ENCODE results near the gene NGEF.

Gene NGEF

GRCh38 chr2:233036162-233036838, 23.2 kb upstream of the NGEF start:
- no peak for TF ChIP-seq GATA1 (IDR thresholded peaks at IDR 0.05; ENCODE audit: low read depth, low read length)
- no peak for TF ChIP-seq POLR2A (IDR thresholded peaks at IDR 0.05; ENCODE audit: low read length)
- DNase-seq: no peak

DNA sequence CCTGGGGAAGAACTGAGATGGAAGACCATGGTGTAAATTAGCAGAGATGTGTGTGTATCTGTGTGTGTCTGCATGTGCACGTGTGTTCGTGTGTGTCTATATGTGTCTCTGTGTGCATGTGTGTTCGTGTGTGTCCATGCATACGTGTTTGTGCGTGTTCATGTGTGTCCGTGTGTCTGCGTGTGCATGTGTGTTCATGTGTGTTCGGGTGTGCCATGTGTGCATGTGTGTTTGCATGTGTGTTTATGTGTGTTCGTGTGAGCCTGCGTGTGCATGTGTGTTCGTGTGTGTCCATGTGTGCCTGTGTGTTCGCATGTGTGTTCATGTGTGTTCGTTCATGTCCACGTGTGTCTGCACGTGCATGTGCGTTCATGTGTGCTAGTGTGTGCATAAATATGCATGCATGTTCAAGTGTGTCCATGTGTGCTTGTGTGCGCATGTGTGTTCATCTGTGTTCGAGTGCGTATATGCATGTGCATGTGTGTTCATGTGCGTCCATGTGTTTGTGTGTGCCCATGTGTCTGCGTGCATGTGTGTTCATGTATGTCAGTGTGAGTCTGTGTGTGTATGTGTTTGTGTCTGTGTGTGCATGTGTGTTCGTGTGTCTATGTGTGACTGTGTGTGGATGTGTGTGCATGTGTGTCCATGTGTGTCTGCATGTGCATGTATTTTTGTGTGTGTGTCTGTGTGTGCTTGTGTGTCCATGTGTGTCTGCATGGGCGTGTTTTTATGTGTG, 22.5 kb upstream of the NGEF start:
- DNase-seq: no peak
- TF ChIP-seq POLR2A (IDR thresholded peaks at IDR 0.05; ENCODE audit: low read length): no peak
- TF ChIP-seq GATA1 (IDR thresholded peaks at IDR 0.05; ENCODE audit: low read depth, low read length): no peak

DNA sequence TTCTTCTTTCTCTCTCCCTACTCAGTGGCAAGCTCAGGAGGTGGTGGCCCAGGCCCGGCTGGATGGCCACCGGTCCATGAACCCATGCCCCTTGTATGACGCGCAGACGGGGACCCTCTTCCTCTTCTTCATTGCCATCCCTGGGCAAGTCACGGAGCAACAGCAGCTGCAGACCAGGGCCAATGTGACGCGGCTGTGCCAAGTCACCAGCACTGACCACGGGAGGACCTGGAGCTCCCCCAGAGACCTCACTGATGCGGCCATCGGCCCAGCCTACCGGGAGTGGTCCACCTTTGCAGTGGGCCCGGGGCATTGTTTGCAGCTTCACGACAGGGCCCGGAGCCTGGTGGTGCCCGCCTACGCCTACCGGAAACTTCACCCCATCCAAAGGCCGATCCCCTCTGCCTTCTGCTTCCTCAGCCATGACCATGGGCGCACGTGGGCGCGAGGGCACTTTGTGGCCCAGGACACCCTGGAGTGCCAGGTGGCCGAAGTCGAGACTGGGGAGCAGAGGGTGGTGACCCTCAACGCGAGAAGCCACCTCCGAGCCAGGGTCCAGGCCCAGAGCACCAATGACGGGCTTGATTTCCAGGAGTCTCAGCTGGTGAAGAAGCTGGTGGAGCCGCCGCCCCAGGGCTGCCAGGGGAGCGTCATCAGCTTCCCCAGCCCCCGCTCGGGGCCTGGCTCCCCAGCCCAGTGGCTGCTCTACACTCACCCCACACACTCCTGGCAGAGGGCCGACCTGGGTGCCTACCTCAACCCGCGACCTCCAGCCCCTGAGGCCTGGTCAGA, 21.2 kb upstream of the NGEF start:
- TF ChIP-seq GATA1 (IDR thresholded peaks at IDR 0.05; ENCODE audit: low read depth, low read length) (no peak), POLR2A (IDR thresholded peaks at IDR 0.05; ENCODE audit: low read length) (no peak)
- DNase-seq: no peak

DNA sequence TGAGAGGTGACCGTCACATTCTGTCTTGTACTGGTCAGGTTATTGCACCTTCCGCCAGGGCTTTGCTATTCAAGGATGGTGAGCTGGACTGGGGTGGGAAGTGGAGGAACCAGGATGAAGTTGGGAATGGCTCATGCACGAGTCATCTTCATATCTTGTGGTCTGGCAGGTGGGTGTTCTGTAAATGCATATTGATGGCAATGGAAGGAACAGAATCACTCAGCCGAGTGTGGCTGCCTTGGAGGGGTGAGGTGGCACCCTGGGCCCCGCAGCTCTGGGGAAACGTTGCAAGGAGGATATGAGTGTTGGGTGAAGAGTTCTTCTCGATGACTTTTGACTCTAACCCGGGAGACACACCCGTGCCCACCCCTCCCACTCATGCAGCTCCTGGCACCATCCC, 20.6 kb upstream of the NGEF start:
- no peak for DNase-seq
- no peak for TF ChIP-seq GATA1 (IDR thresholded peaks at IDR 0.05; ENCODE audit: low read depth, low read length)
- TF ChIP-seq POLR2A (IDR thresholded peaks at IDR 0.05; ENCODE audit: low read length): no peak

DNA sequence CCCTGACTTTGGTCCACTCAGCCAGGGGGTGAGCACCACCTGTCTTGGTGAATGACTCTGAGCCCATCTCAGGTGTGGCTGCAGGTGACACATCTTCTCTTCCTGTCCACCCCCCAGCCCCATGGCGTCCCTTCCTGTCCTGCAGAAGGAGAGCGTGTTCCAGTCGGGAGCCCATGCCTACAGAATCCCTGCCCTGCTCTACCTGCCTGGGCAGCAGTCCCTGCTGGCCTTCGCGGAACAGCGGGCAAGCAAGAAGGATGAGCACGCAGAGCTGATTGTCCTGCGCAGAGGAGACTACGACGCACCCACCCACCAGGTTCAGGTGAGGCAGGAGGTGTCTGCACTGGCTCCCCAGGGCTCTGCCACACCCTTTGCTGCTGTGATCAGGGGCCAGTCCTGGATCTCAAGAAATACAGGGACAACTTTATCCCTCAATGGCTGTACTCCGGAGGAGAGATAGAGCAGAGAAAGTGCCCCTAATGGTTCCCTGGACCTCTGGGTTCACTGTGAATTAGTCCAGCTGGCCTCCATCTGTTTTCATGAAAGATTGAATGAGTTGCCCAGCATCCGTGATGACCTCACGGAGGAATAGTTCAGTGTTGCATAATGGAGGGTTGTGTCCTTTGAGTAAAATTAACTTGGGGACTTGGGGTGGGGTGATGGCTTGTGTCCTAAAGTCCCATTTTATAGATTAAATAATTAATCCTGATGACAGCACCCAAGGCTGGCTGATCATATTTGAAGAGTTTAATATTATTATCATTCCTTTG, 19.7 kb upstream of the NGEF start, which contains the start of gene NEU2:
NEU2 (plus strand) TSS at position 122 of the 770 bp plus-strand sequence; CDS start at position 122, 0 bp downstream.
- DNase-seq: no peak

GRCh38 chr2:233031556-233032500, 18.8 kb upstream of the NGEF start:
- TF ChIP-seq POLR2A (IDR thresholded peaks at IDR 0.05; ENCODE audit: low read length) (no peak), GATA1 (IDR thresholded peaks at IDR 0.05; ENCODE audit: low read depth, low read length) (no peak)
- DNase-seq: no peak

More for the DNA sequence above, 19.7 kb upstream of the NGEF start, which contains the start of gene NEU2:
- no peak for TF ChIP-seq GATA1 (IDR thresholded peaks at IDR 0.05; ENCODE audit: low read depth, low read length)
- TF ChIP-seq POLR2A (IDR thresholded peaks at IDR 0.05; ENCODE audit: low read length): no peak

DNA sequence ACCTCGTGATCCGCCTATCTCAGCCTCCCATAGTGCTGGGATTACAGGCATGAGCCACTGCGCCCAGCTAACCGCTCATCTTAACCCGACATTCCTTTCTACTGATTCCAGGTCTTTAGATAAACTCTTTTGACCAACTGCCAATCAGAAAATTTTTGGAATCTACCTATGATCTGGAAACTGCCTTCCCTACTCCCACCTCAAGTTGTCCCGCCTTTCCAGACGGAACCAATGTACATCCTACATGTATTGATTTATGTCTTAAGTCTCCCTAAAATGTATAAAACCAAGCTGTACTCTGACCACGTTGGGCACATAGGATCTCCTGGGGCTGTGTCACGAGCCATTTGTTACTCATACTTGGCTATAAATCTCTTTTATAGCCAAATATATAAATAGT, 16.3 kb upstream of the NGEF start:
- TF ChIP-seq POLR2A (IDR thresholded peaks at IDR 0.05; ENCODE audit: low read length) (no peak), GATA1 (IDR thresholded peaks at IDR 0.05; ENCODE audit: low read depth, low read length) (no peak)
- no peak for DNase-seq

- no peak for TF ChIP-seq POLR2A (IDR thresholded peaks at IDR 0.05; ENCODE audit: low read length)
- TF ChIP-seq GATA1 (IDR thresholded peaks at IDR 0.05; ENCODE audit: low read depth, low read length): no peak
- DNase-seq: no peak
These were observed 13.2 kb upstream of the NGEF start for GRCh38 chr2:233026198-233026813.

- TF ChIP-seq GATA1 (IDR thresholded peaks at IDR 0.05; ENCODE audit: low read depth, low read length): no peak
- TF ChIP-seq POLR2A (IDR thresholded peaks at IDR 0.05; ENCODE audit: low read length): no peak
- DNase-seq: no peak
These were observed 12.7 kb upstream of the NGEF start for GRCh38 chr2:233025706-233026105.

GRCh38 chr2:233023761-233024410, 10.8 kb upstream of the NGEF start:
- no peak for TF ChIP-seq POLR2A (IDR thresholded peaks at IDR 0.05; ENCODE audit: low read length)
- TF ChIP-seq GATA1 (IDR thresholded peaks at IDR 0.05; ENCODE audit: low read depth, low read length): no peak
- no peak for DNase-seq

DNA sequence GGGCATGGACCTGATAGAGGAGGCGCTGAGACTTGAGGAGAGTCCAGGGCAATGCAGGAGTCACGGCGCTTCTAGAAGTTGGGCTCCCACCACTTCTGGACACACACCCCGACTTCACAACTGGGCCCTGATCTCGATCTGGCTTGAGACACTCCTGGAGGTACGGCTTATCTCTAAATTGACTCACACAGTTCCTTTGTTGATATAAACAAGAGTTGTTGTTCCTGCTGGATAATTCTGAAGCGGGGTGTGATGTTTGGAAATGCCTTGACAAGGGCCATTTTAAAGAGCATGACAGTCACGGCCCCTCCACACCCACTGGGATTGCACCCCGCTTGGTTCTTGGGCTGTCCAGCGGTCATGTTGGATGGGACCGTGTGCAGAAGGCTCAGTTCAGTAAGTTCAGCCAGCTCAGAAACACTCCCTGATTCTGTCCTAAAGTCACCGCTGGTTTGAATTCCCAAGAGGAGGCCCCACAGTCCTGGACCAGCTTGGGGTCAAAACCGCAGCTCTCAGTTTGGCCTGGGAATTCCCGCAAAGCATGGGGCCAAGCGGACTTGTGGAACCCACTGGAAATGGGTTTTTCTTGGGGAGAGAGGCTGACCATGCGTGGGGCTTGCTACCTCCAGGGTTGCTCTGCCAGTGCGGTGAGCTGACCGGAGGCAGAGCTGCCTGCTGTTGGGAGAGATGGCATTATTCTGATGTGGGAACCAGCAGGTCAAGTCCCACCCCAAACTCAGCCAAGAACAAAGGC, 10.1 kb upstream of the NGEF start:
- DNase-seq: no peak
- TF ChIP-seq GATA1 (IDR thresholded peaks at IDR 0.05; ENCODE audit: low read depth, low read length): no peak
- TF ChIP-seq POLR2A (IDR thresholded peaks at IDR 0.05; ENCODE audit: low read length): no peak

Data from erythroblast (primary cell).